Heart left ventricle (tissue), 13 donors: ENCODE data around the gene SSH2.

ENCODE experiments used
- CTCF ChIP-seq, 12 donors: fragments of 200-600 bp; sonication (generic) in 4 of 12; IDR thresholded peaks; one replicate each; pipeline versions ENCODE4 v1.5.0 to v1.8.0; 2018 to 2022; ENCODE audit warnings: antibody characterized with exemption in 12 of 12, mild to moderate bottlenecking in 5 of 12
- POLR2A ChIP-seq, 2 donors: fragments of 450-650 bp; IDR thresholded peaks; one replicate each; pipeline ENCODE4 v1.6.1; 2017; ENCODE audit warnings: antibody characterized with exemption in 2 of 2, mild to moderate bottlenecking in 2 of 2, moderate library complexity in 2 of 2
- donor health status: ischemic (EF 13 %, LVEDD 7.1; RV severe dilation, severe dysfunction).
- donor health status: DM: no; HTN: yes; CAD: no.
- donor health status: DM: no; HTN: no; CAD: no.
- donor health status: ischemic (EF 25% LVEDD 6.9; RV normal size, moderate dysfunction).
- donor health status: ischemic (EF 25% LVEDD 5.7; RV mildly dilated, moderate dysfunction).
- donor health status: ischemic (EF 35%, LVEDD 5.7; RV mildly dilated, moderate dysfunction).
- donor health status: nonischemic (EF 11% LVEDD 7.7; RV severe dilation, severe dysfunction).
- donor health status: DM: yes; HTN: yes; CAD: no.
- donor health status: PGD.
- donor health status: ischemic (EF 29% LVEDD 5.4; RV normal size, mild dysfunction).
- donor health status: nonischemic (EF 23%, LVEDD 6.1; RV moderate dilation, normal function).

GRCh38 chr17:29709866-29710519 lies 220.0 kb downstream of the SSH2 start:
- TF ChIP-seq CTCF (IDR thresholded peaks at IDR 0.05) (no peak), POLR2A (IDR thresholded peaks at IDR 0.05) (no peak)
